ENCODE data around the gene GRAP.
"Not testable (repeated sequence)": the region's sequence is repeated elsewhere in the genome, so short reads cannot be mapped to it uniquely, and the experiment has no call there.

Gene GRAP

GRCh38 chr17:19041871-19042270 is 4.9 kb downstream of the GRAP start:
- DNase-seq, result peak; percentile 12 to 13

- not testable (repeated sequence) for DNase-seq
Measured at GRCh38 chr17:19040350-19040749, 6.4 kb downstream of the GRAP start.

- DNase-seq, result not testable (repeated sequence)
Measured at GRCh38 chr17:19038730-19039129, 8.0 kb downstream of the GRAP start.

GRCh38 chr17:19038007-19038406 is 8.8 kb downstream of the GRAP start:
- not testable (repeated sequence) for DNase-seq

- DNase-seq, result not testable (repeated sequence)
Measured at GRCh38 chr17:19037547-19037946, 9.2 kb downstream of the GRAP start.

GRCh38 chr17:19036186-19036585 is 10.6 kb downstream of the GRAP start:
- not testable (repeated sequence) for DNase-seq

- DNase-seq, result not testable (repeated sequence)
Measured at GRCh38 chr17:19032377-19032988, 14.3 kb downstream of the GRAP start.

GRCh38 chr17:19031729-19032128 is 15.0 kb downstream of the GRAP start:
- peak; percentile 72 to 82 for DNase-seq

- DNase-seq, result not testable (repeated sequence)
Measured at GRCh38 chr17:19030771-19031449, 15.8 kb downstream of the GRAP start.

GRCh38 chr17:19029740-19030139 is 17.0 kb downstream of the GRAP start:
- DNase-seq, result not testable (repeated sequence)

GRCh38 chr17:19028671-19029070 is 18.1 kb downstream of the GRAP start:
- not testable (repeated sequence) for DNase-seq

- DNase-seq, result peak; percentile 30 to 41
Measured at GRCh38 chr17:19024101-19025078, 22.4 kb downstream of the GRAP start.

- DNase-seq, result no peak
Measured at GRCh38 chr17:19023209-19023999, 23.4 kb downstream of the GRAP start.

GRCh38 chr17:19022747-19023146 is 24.0 kb downstream of the GRAP start:
- no peak for DNase-seq

GRCh38 chr17:19022128-19022527 is 24.6 kb downstream of the GRAP start:
- no peak for DNase-seq

- peak; percentile 57 to 70 for DNase-seq
Measured at GRCh38 chr17:19021622-19022083, 25.1 kb downstream of the GRAP start.

- DNase-seq, result not testable (repeated sequence)
Measured at GRCh38 chr17:19021011-19021621, 25.6 kb downstream of the GRAP start.

GRCh38 chr17:19020016-19020415 is 26.7 kb downstream of the GRAP start:
- no peak for DNase-seq

- no peak for DNase-seq
Measured at GRCh38 chr17:19019041-19019941, 27.5 kb downstream of the GRAP start.

- no peak for DNase-seq
Measured at GRCh38 chr17:19018600-19018950, 28.2 kb downstream of the GRAP start.
